ENCODE measurements around the gene NCR2.
"Not testable (repeated sequence)": the region's sequence is repeated elsewhere in the genome, so short reads cannot be mapped to it uniquely, and the experiment has no call there.

The NCR2 gene, protein sequence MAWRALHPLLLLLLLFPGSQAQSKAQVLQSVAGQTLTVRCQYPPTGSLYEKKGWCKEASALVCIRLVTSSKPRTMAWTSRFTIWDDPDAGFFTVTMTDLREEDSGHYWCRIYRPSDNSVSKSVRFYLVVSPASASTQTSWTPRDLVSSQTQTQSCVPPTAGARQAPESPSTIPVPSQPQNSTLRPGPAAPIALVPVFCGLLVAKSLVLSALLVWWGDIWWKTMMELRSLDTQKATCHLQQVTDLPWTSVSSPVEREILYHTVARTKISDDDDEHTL

DNA sequence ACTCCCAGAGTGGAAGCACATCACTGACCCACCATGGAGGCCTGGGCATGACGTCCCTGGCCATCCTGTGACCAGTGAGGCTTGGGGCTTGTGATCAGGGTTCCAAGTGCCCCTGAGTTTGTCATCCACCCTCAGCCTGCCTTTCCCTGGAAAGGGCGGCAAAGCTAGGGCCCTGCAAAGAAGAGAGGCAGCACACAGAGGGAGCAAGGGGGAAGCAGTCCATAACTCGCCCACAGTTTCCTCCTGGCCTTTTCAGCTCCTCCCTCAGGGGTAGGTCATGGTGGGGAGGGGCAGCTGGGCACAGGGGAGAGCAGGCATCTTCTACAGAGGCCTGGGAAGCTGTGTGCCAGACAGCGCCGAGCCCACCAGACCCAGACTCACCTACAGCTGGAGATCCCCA lies at the start of gene NCR2:
TSS of gene NCR2 (plus strand) at position 313 of the 400 bp plus-strand sequence. CDS start 269 bp downstream, outside the sequence.
- no peak for DNase-seq (ENCODE audit: low read depth)

DNA sequence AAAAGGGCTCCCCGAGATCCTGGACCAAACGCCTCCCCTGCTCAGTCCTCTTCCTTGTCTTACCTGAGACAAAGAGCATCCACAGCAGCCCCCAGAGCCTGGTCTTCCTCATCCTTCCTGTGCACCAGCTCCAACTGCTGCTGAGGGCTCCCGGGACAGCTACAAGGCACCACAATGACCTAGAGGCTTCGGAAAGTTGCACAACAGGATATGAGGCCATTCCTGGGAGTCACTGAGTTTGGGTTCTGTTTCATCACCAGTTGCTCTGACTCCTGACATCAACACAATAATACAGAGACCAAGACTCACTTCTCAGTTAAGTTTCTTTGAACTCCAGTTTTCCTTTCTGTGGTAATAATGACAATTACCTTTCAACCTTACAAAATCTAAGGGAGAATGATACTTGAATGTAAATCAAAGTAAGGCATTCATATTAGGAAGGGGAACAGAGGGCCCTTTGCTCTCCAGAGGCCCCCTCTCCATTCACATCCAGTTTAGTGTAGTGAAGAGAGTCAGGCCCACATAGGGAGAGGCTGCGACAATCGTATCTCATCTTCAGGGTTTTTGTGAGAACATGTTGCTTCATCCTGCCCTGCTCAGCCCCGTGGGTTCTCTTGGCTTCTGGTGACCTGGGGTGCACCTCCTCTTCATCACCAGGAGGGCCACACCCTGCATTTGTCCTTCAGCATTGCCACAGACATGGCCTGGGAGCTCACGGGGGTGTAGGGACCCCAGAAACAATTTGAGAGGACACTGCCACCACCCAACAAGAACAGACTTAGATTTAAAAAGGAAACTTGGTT lies 48.7 kb upstream of the NCR2 start, which contains the start of gene TREM1:
TSS of gene TREM1 (minus strand) at position 139 of the 803 bp plus-strand sequence. CDS start at position 112, 27 bp downstream.
- DNase-seq (ENCODE audit: low read depth): peak; percentile 31

DNA sequence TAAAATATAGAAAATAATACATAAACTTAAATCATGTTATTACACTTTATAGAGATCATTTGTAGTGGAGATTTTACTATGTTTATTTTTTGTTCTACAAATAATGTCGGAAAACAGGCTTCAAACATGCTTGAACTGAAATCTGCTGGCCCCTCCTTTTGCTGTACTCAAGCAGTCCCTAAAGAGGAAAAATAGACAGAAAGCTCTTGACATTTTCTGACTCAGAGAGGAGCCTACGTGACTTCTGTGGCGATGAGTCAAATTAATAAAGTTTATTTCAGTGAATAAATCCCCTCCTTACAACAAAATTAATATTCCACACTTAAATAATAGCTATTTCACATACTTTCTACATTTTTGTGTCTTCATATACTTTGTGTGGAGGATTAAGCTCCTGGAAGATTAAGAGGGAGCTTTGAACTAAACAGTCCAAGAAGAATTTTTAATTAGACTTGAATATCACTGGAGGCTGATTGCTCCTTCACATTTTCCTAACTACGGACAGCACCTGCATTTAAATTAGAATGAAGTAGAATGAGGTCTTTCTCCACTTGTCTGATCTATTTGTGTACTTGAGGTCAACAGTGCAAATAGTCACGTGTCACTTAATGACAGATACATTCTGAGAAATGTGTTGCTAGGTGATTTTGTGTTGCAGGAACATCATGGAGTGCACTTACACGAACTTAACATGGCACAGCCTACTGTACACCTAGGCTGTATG lies 47.2 kb upstream of the NCR2 start:
- DNase-seq (ENCODE audit: low read depth): no peak

DNA sequence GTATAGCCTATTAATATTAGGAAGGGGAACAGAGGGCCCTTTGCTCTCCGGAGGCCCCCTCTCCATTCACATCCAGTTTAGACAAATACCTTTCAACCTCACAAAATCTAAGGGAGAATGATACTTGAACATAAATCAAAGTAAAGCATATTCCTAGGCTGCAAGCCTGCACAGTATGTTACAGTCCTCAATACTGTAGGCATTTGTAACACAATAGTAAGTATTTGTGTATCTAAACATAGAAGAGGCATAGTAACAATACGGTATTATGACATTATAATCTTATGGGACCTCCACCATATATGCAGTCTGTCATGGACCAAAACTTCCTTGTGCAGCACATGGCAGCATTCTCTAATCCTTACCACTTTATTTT lies 46.7 kb upstream of the NCR2 start:
- no peak for DNase-seq (ENCODE audit: low read depth)

DNA sequence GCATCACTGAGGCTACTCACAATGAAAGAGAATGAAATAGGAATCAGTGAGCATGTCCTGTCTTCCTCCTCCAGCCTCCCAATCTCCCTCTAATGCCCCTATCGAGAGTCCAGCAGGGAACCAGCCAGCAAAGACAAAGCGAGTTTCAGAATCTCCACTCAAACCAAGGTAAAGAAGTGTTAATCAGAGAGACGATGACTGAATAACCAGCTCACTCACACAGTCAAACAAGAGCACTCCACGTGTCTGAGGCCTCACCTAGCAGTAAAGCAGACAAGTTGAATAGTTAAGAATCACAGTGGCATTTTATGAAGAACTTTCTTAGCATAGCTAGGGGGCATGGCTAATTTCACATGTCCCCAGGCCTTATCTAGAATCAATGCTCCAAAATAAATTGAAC lies 45.6 kb upstream of the NCR2 start:
- no peak for DNase-seq (ENCODE audit: low read depth)

DNA sequence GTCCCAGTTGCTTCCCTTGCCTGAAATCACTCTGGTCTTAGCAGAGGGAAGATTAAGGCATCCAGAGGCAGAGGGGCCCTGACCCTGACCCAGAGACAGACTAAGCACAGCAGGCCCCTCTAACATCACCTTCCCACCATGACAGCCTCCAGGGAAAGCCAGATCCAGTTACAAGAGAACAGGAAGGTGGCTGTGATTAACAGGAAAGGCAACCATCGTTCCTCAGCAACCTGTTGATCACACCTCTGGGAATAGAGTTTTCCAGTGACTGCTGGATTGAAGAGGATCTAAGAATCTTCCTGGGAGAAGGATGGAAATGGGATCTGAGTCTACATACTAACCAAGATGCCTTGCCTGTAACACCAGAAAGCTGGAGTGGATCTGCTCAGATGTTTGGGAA lies 43.7 kb upstream of the NCR2 start:
- DNase-seq (ENCODE audit: low read depth): no peak

DNA sequence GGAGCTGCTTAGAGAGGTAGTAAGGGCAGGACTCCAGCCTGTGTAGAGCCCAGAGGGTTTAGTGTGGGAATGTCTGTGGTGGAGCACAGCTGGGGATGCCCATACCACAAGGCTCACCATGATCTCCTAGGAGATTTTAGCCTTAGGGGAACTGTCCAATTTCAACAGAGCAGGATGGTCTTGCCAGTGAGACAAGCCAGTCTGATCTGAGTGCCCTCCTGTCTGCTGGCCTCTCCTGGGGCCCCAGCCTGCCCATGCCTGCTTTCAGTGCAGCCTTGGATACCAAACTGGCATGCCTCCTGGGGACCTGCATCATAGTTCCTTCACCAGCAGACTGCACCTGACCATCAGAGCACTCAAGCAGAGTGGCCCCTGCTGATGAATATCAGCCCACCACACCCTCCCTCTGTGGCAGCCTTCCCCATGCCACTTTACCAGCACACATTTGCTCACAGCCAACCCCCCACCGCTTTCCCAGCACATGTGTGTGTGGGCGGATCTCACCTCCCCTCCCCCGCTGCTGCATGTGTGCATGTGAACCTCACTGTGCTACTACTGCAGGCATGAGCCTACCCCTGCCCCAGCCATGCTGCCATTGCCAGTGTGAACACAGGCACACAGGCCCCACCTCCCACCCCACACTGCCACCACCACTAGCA lies 41.1 kb upstream of the NCR2 start:
- DNase-seq (ENCODE audit: low read depth): no peak

DNA sequence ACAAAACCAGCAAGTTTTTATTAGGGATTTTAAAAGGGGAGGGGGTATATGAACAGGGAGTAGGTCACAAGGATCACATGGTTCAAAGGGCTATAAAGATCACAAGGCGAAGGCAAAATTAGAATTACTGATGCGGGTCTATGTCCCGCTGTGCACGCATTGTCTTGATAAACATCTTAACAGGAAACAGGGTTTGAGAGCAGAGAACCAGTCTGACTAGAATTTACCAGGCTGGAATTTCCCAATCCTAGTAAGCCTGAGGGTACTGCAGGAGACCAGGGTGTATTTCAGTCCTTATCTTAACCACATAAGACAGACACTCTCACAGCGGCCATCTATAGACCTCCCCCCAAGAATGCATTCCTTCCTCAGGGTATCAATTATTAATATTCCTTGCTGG lies 38.2 kb upstream of the NCR2 start:
- not testable (repeated sequence) for DNase-seq (ENCODE audit: low read depth)

DNA sequence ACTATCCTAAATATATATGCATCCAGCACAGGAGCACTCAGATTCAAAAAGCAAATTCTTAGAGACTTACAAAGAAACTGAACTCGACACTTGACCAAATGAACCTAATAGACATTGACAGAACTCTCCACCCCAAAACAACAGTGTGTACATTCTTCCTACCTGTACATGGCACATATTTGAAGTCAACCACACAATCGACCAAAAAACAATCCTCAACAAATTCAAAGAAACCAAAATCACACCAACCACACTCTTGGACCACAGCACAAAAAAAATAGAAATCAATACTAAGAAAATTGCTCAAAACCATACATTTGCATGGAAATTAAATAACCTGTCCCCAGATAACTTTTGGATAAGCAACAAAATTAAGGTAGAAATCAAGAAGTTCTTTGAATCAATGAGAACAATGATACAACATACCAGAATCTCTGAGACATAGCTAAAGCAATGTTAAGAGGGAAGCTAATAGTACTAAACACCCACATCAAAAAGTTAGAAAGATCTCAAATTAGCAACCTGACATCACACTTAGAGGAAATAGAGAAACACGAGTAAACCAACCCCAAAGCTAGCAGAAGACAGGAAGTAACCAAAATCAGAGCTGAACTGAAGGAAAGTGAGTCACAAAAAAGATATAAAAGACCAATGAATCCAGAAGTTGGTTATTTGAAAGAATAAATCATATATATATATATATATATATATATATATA lies 36.5 kb upstream of the NCR2 start:
- DNase-seq (ENCODE audit: low read depth): no peak

DNA sequence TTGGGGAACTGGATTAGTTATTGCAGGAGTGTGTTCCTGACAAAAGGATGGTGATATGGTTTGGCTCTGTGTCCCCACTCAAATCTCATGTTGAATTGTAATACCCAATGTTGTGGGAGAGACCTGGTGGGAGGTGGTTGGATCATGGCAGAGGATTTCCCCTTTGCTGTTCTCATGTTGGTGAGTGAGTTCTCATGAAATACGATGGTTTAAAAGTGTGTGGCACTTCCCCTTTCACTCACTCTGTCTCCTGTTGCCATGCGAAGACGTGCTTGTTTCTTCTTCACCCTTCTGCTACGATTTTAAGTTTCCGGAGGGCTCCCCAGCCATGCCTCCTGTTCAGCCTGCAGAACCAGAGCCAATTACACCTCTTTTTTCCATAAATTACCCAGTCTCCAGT lies 32.8 kb upstream of the NCR2 start:
- no peak for DNase-seq (ENCODE audit: low read depth)

DNA sequence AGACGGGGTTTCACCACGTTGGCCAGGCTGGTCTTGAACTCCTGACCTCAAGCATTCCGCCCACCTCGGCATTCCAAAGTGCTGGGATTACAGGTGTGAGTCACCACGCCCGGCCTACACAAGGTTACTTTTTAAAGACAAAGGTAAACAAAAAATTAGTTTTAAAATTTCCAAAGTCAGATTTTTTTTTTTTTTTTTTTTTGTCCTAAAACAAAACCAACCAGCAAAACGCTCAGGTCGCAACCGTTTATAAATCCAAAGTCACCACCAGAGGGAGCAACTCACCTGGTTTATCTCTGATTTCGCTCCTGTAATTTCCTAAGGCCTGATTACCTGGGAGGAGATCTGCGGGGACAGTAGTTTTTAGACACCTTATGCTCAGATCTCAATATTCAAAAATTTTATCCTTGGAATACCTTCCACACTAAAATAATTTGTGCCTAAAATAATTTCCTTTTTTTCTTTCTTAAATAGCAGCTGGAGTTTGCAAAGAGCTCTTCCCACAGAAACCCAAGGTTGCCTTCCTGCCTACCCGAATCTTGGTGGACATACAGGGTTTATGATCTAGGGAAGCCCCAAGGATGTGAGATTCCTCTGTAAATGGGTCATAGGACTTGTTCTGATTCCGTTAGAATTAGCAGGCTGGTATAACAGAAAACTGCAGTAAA lies 29.1 kb upstream of the NCR2 start:
- no peak for DNase-seq (ENCODE audit: low read depth)

DNA sequence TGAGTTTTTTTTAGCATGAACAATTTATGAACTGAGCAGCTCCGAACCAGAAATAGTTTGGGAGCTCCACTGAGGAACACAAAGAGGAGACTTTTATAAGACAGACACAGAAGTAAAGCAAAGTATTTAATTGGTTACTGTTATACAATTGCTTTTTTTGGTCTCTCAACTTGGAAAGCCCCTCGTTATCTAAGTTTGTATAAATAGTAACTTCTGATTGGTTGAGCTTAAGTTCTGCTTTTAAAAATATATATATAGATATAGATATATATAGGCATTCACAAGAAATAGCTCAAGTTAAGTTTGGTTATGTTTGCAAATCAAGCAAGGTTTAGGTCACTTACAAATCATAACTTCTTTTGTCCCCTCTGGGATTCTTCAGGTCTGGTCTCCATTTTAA lies 20.2 kb upstream of the NCR2 start:
- no peak for DNase-seq (ENCODE audit: low read depth)

DNA sequence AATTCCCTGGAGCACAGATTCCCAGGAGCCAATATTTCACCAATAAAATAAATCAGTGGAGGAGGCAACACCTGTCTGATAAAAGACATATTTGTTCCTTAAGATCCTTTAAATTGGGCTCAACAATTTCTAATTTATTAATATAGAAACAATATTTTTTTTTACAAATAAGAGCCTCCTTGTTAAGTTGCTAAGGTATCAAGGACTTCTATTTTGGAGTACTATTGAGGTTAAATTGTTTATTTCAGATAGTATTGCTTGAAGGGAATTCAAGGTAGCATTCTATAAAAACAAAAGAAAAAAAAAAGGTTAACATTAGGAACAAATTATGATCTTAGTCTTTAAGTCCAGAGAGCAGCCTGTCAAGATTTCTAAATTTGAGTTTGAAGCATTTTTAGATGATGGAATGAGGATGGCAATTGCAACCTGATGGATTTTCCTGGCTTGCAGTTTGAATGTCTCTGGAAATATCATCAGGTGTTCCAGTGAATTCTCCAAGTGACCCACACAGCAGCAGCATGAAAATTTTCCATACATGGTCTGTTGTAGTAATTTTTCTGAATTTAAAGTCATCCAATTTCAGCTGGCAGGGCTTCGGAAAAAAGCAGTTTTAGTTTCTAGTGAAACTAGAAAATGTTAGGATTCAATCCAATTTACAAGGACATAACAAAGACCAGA lies 19.3 kb upstream of the NCR2 start:
- DNase-seq (ENCODE audit: low read depth): no peak

DNA sequence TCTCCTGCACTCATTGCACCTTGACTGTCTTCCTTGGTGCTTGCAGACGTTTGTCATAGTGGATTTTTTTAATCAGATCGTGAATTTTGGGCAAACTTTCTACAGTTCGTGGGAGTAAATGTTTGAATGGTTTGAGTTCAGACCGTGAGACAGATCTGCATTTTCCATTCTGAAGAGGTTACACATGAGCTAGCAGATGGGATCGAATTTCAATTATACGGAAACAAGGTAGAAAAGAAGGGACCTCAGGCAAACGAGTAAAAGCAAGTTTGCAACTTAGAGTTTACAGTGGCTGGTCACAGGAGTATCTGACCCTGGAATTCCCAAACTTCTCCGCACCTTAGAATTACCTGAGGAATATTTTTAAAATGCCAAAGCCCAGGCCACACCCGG lies 17.2 kb upstream of the NCR2 start:
- DNase-seq (ENCODE audit: low read depth): no peak

DNA sequence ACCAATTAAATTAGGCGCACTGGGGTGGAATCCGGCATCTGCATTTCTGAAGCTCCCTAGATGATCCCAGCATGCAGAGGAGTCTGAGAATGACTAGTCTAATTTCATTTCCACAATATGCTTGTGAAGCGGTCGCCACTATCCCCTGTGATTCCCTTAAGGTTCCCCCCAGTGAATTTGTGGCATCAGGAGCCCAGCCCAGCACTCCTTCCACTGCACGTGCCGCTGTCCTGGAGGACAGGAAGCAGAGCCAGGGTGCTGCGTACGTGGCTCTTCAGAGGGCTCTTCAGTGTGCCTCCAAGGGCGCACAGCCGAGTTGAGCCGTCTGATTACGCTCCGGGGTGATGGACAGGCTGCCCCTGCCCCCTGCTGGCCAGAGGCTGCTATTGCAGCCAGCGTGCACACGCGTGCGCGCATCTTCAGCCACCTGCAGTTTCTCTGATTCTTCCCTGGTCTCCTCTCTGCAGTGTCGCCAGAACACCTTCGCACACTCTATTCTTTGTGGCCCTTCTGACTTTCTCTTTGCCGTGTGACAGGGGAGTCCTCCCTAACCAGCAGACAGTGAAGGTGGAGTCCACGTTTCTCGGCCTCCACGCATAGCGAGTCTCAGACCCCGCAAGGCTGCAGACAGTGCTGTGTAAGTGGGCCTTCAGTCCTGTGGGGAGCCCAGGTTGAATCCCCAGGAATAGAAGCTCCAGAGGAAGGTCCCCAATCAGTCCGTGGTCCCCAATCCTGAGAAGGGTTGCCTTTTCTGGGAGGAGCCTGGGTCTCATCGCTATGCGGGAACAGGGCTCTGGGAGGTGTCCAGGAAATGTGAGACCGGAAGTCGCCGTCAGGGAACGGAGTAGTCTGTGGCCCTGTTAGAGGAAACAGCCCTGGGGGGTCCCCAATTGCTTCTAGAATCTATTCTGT lies 16.5 kb upstream of the NCR2 start:
- peak; percentile 32 for DNase-seq (ENCODE audit: low read depth)

DNA sequence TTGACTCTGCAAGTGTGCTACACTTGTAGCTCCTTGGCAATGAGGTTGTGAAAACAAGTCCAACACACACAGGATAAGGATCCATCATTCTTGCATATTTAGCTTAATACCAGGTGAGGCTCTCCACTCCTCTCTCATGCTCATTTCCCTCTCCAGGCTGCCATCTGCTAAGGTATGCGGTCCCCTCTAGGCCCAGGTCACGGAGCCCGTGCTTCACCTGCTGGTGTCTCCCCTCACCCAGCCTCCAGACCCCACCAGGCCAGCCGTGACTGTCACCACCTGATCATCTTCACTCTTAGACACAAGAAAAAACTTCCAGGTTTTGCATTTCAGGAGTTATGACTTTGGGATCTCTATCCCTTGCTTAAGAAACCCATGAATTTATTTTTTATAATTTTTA lies 14.2 kb upstream of the NCR2 start:
- DNase-seq (ENCODE audit: low read depth): no peak

DNA sequence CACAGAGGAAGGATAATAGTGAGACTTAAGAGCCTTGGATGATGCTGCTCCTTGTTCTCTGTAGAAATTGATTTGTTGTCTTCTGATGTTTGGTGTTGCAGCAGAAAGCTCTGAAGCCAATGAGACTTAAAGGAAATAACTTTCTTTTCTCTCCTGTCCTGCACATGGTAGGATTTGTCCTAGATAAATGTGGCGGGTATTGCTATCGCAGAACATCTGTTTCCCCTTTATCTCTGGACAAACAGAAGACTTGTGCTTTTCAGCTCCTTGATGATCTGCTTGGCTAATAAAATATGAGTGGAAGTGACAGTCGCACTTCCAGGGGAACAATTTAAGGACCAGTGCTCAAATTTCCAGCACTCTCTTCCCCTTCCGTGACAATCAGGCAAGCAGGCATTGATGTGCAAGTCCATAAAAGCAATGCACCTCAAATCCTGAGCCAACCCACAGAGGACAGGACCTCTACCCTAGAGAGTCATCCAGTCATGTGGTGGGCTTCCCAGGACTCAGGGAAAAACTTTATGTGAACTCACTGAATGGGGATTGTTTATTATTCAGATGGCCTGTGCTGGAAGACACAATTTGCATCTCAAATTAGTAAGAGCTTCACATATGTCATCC lies 9.9 kb upstream of the NCR2 start:
- no peak for DNase-seq (ENCODE audit: low read depth)

DNA sequence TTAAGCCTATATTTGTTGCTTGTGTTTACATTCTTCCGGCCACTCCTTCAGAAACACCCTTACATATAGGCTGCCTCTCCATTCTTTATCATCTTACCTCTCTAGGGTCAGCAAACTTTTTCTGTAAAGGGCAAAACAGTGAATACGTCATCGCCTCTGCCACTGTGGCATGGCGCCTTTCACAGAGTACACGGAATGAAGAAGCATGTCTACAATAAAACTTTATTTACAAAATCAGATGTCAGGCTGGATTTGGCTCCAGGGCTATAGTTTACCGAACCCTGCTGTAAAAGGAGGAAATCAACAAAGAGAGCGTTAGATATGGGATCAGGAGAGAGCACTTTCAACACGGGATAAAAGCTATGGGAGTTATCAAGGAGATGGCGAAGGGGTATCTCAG lies 9.3 kb upstream of the NCR2 start:
- DNase-seq (ENCODE audit: low read depth): no peak

DNA sequence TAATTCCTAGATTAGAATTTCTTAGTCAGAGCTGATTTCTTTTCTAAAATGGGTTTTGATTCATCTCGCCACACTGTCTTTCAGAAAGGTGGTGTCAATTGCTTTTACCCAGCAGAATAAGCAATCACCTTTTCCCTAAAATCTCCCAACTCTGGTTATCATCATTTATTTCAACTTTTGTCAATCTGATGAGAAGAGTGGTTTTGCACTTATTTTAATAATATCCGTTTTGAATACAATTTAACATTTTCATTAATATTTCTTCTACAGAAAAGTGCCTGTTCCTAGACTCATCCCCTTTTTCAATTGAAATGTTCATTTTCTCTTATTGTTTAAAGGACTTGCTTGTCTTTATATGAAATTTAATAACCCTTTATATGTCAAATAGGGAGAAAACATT lies 8.2 kb upstream of the NCR2 start:
- DNase-seq (ENCODE audit: low read depth): no peak
